WTC11 (cell line): ENCODE measurements around the gene RNF19B.

ENCODE experiments used
- CBFB ChIP-seq: sonication (generic); formaldehyde crosslinking; IDR thresholded peaks from 2 replicates; pipeline ENCODE4 v1.8.1; 2022; ENCODE audit warnings: mild to moderate bottlenecking, low read depth, missing genetic modification reagents
- CREB1 ChIP-seq: sonication (generic); formaldehyde crosslinking; IDR thresholded peaks from 2 replicates; pipeline ENCODE4 v1.8.0; 2023; ENCODE audit warnings: mild to moderate bottlenecking, missing genetic modification reagents
- CTCF ChIP-seq: fragments of 200-600 bp; IDR thresholded peaks from 2 replicates; pipeline ENCODE4 v1.8.0; 2022; ENCODE audit warnings: antibody characterized with exemption
- MAX ChIP-seq: sonication (generic); formaldehyde crosslinking; IDR thresholded peaks from 2 replicates; pipeline ENCODE4 v1.8.0; 2022; ENCODE audit warnings: mild to moderate bottlenecking, missing genetic modification reagents
- ZBTB43 ChIP-seq: sonication (generic); formaldehyde crosslinking; IDR thresholded peaks from 2 replicates; pipeline ENCODE4 v1.8.1; 2023; ENCODE audit warnings: mild to moderate bottlenecking, missing genetic modification reagents

GRCh38 chr1:33000427-33001026, 35.9 kb upstream of the RNF19B start:
- TF ChIP-seq CBFB (CRISPR knock-in tag) (no peak), CTCF (no peak), MAX (CRISPR knock-in tag) (no peak), CREB1 (no peak), ZBTB43 (no peak)
